ENCODE measurements around the gene ARL2.

Gene ARL2

GRCh38 chr11:65067446-65067845 lies 53.5 kb downstream of the ARL2 start (continued):
- TF ChIP-seq RBAK (tag by site-specific recombination; IDR thresholded peaks at IDR 0.05) (no peak), ZBTB8A (tag by site-specific recombination; IDR thresholded peaks at IDR 0.05) (no peak), SCRT2 (tag by site-specific recombination; IDR thresholded peaks at IDR 0.05) (no peak), ZFP69B (tag by site-specific recombination; IDR thresholded peaks at IDR 0.05) (no peak), ZNF830 (tag by site-specific recombination; IDR thresholded peaks at IDR 0.05; ENCODE audit: low read depth) (no peak), ZNF785 (tag by site-specific recombination; IDR thresholded peaks at IDR 0.05) (no peak), GLI4 (tag by site-specific recombination; IDR thresholded peaks at IDR 0.05) (no peak), ZNF157 (tag by site-specific recombination; IDR thresholded peaks at IDR 0.05) (no peak)

- H3K4me1 ChIP-seq (ENCODE audit: control insufficient read depth, insufficient read depth, low read length): no peaks in the 10 kb centered on the region
- H3K9me3 ChIP-seq (ENCODE audit: control insufficient read depth, insufficient read depth, low read depth, low read length): no peaks in the 10 kb centered on the region
- no peak overlapping the region for H3K27ac ChIP-seq (ENCODE audit: extremely low read depth, low read depth, low read length)
- ChIA-PET CTCF (interaction anchor here (1.2 kb wide), 1 partner anchor 9 kb away, joined by 5 read pairs; no protein-coding TSS in a partner anchor), POLR2A (no interaction called here)
- H3K36me3 ChIP-seq (ENCODE audit: control insufficient read depth in 2 of 2, insufficient read depth in 1 of 2, low read length in 2 of 2): no peaks in the 10 kb centered on the region
- H3K4me3 ChIP-seq (ENCODE audit: low read depth, low read length): no peak overlapping the region
- TF ChIP-seq ZNF596 (tag by site-specific recombination; IDR thresholded peaks at IDR 0.05) (no peak), BCL6B (tag by site-specific recombination; IDR thresholded peaks at IDR 0.05) (no peak), INSM2 (tag by site-specific recombination; IDR thresholded peaks at IDR 0.05) (no peak), ZNF335 (tag by site-specific recombination; conservative IDR thresholded peaks at IDR 0.05) (no peak), KLF8 (tag by site-specific recombination; IDR thresholded peaks at IDR 0.05) (no peak), ZNF791 (tag by site-specific recombination; IDR thresholded peaks at IDR 0.05) (no peak), PRDM10 (tag by site-specific recombination; IDR thresholded peaks at IDR 0.05) (no peak), ZNF692 (tag by site-specific recombination; IDR thresholded peaks at IDR 0.05) (no peak), ZNF16 (tag by site-specific recombination; IDR thresholded peaks at IDR 0.05; ENCODE audit: low read depth) (no peak), ZNF677 (tag by site-specific recombination; IDR thresholded peaks at IDR 0.05) (no peak), PBX3 (CRISPR knock-in tag; IDR thresholded peaks at IDR 0.05) (no peak), ZNF362 (tag by site-specific recombination; IDR thresholded peaks at IDR 0.05) (no peak), ZNF701 (tag by site-specific recombination; IDR thresholded peaks at IDR 0.05) (no peak), ZNF664 (tag by site-specific recombination; IDR thresholded peaks at IDR 0.05) (no peak), ZNF280C (tag by site-specific recombination; IDR thresholded peaks at IDR 0.05) (no peak), HOXC10 (CRISPR knock-in tag; IDR thresholded peaks at IDR 0.05) (no peak), ZNF202 (tag by site-specific recombination; IDR thresholded peaks at IDR 0.05; ENCODE audit: borderline replicate concordance) (no peak), KLF16 (tag by site-specific recombination; IDR thresholded peaks at IDR 0.05) (no peak)
These were observed 55.3 kb downstream of the ARL2 start for GRCh38 chr11:65069217-65069616.
